Breast epithelium (tissue), 4 donors: Measurements from ENCODE around the gene CPTP. TPM values are rescaled to one million over a fixed set of nuclear protein-coding genes. Genes with fewer than 3 reads are reported as not detected.

ENCODE experiments used
- DNase-seq, 2 donors: peaks; one replicate each; pipeline ENCODE4 v3.0.0-alpha.2; 2019; ENCODE audit warnings: low spot score in 2 of 2
- H3K27ac ChIP-seq, 2 donors: fragments of 200-600 bp; sonication (generic) in 1 of 2; one replicate each; pipeline ENCODE4 v1.5.1; 2016 to 2019; ENCODE audit warnings: mild to moderate bottlenecking in 1 of 2
- H3K27me3 ChIP-seq, 2 donors: fragments of 200-600 bp; sonication (generic) in 1 of 2; one replicate each; pipeline versions ENCODE4 v1.5.1 to v1.6.0; 2017 to 2019; ENCODE audit warnings: control low read depth in 1 of 2, mild to moderate bottlenecking in 1 of 2
- H3K36me3 ChIP-seq: fragments of 200-600 bp; one replicate; pipeline ENCODE4 v1.5.1; 2019
- H3K4me1 ChIP-seq, 2 donors: fragments of 200-600 bp; sonication (generic); one replicate each; pipeline ENCODE4 v1.5.1; 2016 to 2019; ENCODE audit warnings: control low read depth in 1 of 2
- H3K4me3 ChIP-seq, 3 donors: fragments of 200-600 bp; sonication (generic); 1 replicate in 2 of 3; 2 replicates in 1 of 3; pipeline ENCODE4 v1.5.1; 2016 to 2019; ENCODE audit warnings: mild to moderate bottlenecking in 3 of 3, moderate library complexity in 2 of 3
- H3K9me3 ChIP-seq, 2 donors: fragments of 200-600 bp; sonication (generic) in 1 of 2; one replicate each; pipeline ENCODE4 v1.5.1; 2016 to 2019; ENCODE audit warnings: control low read depth in 1 of 2
- CTCF ChIP-seq, 3 donors: fragments of 450-650 bp; IDR thresholded peaks; one replicate each; pipeline ENCODE4 v1.5.1; 2016 to 2017; ENCODE audit warnings: antibody characterized with exemption in 3 of 3, mild to moderate bottlenecking in 3 of 3, moderate library complexity in 3 of 3
- POLR2A ChIP-seq: fragments of 450-650 bp; IDR thresholded peaks from one replicate; pipeline ENCODE4 v1.6.1; 2016; ENCODE audit warnings: antibody characterized with exemption, mild to moderate bottlenecking, moderate library complexity
- POLR2AphosphoS5 ChIP-seq, 3 donors: sonication (generic); formaldehyde crosslinking; IDR thresholded peaks; one replicate each; pipeline ENCODE4 v1.6.1; 2017; ENCODE audit warnings: antibody characterized with exemption in 3 of 3
- intact Hi-C: fragments of 100-400 bp; cut with DNase I; formaldehyde crosslinking; loops from one replicate; pipeline ENCODE4 v1.15.1; 2023; ENCODE audit warnings: low total_unique reads
- total RNA-seq, 3 donors: library from RNA; depleted of rRNA; stranded (reverse); fragments of >200 nt; gene quantifications; one replicate each; pipeline ENCODE4 v1.1.0, GENCODE V29; 2016

CPTP gene
- total RNA-seq, 3 donors from 2014 or later = 9.0 to 16.4 (median 13.4) TPM

- intact Hi-C loops = no loop called here
- DNase-seq = no peak
- TF ChIP-seq POLR2A (no peak), CTCF (IDR thresholded peaks at IDR 0.05) (no peak), POLR2AphosphoS5 (IDR thresholded peaks at IDR 0.05) (no peak)
Observed at GRCh38 chr1:1284221-1285101, 40.1 kb upstream of the CPTP start.

GRCh38 chr1:1285102-1285571, 39.5 kb upstream of the CPTP start:
- Histone ChIP-seq H3K4me3 (no peak overlapping the region), H3K9me3 (no peaks in the 10 kb centered on the region), H3K4me1 (no peaks in the 10 kb centered on the region), H3K36me3 (no peaks in the 10 kb centered on the region), H3K27me3 (peaks cover 0 to 35% of the 10 kb centered on the region in 2 donors), H3K27ac (no peak overlapping the region)
- intact Hi-C loops = no loop called here
- no peak for TF ChIP-seq CTCF (IDR thresholded peaks at IDR 0.05)
- TF ChIP-seq POLR2A = no peak
- TF ChIP-seq POLR2AphosphoS5 (IDR thresholded peaks at IDR 0.05) = no peak
- DNase-seq = no peak

More at GRCh38 chr1:1284221-1285101, 40.1 kb upstream of the CPTP start:
- peaks cover 0 to 35% of the 10 kb centered on the region in 2 donors for H3K27me3 ChIP-seq
- H3K4me1 ChIP-seq = no peaks in the 10 kb centered on the region
- no peaks in the 10 kb centered on the region for H3K36me3 ChIP-seq
- H3K27ac ChIP-seq = no peak overlapping the region
- H3K9me3 ChIP-seq = no peaks in the 10 kb centered on the region
- no peak overlapping the region for H3K4me3 ChIP-seq

- Histone ChIP-seq H3K4me3 (no peak overlapping the region), H3K27me3 (peaks cover 0 to 35% of the 10 kb centered on the region in 2 donors), H3K36me3 (no peaks in the 10 kb centered on the region), H3K9me3 (no peaks in the 10 kb centered on the region), H3K27ac (no peak overlapping the region), H3K4me1 (peaks cover 0 to 2% of the 10 kb centered on the region in 2 donors)
- TF ChIP-seq POLR2AphosphoS5 (IDR thresholded peaks at IDR 0.05) (no peak), CTCF (IDR thresholded peaks at IDR 0.05) (no peak), POLR2A (no peak)
- intact Hi-C loops = no loop called here
- no peak for DNase-seq
Observed at GRCh38 chr1:1285611-1286311, 38.8 kb upstream of the CPTP start.

- H3K27me3 ChIP-seq = peaks cover 0 to 35% of the 10 kb centered on the region in 2 donors
- DNase-seq = no peak
- TF ChIP-seq CTCF (IDR thresholded peaks at IDR 0.05) = no peak
- TF ChIP-seq POLR2A = no peak
- no peak for TF ChIP-seq POLR2AphosphoS5 (IDR thresholded peaks at IDR 0.05)
- H3K36me3 ChIP-seq = no peaks in the 10 kb centered on the region
- H3K9me3 ChIP-seq = no peaks in the 10 kb centered on the region
- H3K4me1 ChIP-seq = peaks cover 0 to 10% of the 10 kb centered on the region in 2 donors
- H3K4me3 ChIP-seq = no peak overlapping the region
- no peak overlapping the region for H3K27ac ChIP-seq
- intact Hi-C loops = no loop called here
Observed at GRCh38 chr1:1286313-1287261, 38.0 kb upstream of the CPTP start.
